GM12872 (cell line): ENCODE measurements around the gene NDST1.

Source experiments
- TF ChIP-seq, protein P1 (sequence below): IDR thresholded peaks from 3 replicates; pipeline ENCODE4 v1.5.1; 2011; ENCODE audit warnings: low read depth, mild to moderate bottlenecking, low read length, moderate library complexity; ENCODE audit not compliant: insufficient read depth

The NDST1 gene

DNA sequence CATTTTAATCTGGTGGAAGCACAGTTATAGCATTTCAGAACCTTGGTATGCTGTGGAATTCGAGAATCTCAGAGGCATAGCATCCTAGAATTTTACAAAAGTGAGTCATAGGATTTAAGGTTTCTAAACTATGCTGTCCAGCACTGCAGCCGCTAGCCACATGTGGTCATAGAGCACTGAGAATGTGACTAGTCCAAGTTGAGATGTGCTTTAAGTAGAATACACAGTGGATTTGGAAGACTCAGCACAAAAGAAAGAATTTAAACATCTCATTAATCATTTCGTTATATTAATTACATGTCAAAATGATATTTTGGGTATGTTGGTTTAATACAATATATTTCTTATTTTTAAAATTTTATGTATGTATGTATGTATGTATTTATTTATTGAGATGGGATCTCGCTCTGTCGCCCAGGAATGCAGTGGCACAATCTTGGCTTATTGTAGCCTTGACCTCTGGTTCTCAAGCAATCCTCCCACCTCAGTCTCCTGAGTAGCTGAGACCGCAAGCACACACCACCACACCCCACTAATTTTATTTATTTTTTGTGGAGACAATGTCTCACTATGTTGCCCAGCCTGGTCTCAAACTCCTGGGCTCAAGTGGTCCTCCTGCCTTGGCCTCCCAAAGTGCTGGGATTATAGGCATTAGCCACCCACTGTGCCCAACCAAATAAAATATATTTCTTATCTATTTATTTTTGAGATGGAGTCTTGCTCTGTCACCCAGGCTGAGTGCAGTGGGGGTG, 38.0 kb upstream of the NDST1 start:
- TF ChIP-seq, protein P1, sequence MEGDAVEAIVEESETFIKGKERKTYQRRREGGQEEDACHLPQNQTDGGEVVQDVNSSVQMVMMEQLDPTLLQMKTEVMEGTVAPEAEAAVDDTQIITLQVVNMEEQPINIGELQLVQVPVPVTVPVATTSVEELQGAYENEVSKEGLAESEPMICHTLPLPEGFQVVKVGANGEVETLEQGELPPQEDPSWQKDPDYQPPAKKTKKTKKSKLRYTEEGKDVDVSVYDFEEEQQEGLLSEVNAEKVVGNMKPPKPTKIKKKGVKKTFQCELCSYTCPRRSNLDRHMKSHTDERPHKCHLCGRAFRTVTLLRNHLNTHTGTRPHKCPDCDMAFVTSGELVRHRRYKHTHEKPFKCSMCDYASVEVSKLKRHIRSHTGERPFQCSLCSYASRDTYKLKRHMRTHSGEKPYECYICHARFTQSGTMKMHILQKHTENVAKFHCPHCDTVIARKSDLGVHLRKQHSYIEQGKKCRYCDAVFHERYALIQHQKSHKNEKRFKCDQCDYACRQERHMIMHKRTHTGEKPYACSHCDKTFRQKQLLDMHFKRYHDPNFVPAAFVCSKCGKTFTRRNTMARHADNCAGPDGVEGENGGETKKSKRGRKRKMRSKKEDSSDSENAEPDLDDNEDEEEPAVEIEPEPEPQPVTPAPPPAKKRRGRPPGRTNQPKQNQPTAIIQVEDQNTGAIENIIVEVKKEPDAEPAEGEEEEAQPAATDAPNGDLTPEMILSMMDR: no peak

DNA sequence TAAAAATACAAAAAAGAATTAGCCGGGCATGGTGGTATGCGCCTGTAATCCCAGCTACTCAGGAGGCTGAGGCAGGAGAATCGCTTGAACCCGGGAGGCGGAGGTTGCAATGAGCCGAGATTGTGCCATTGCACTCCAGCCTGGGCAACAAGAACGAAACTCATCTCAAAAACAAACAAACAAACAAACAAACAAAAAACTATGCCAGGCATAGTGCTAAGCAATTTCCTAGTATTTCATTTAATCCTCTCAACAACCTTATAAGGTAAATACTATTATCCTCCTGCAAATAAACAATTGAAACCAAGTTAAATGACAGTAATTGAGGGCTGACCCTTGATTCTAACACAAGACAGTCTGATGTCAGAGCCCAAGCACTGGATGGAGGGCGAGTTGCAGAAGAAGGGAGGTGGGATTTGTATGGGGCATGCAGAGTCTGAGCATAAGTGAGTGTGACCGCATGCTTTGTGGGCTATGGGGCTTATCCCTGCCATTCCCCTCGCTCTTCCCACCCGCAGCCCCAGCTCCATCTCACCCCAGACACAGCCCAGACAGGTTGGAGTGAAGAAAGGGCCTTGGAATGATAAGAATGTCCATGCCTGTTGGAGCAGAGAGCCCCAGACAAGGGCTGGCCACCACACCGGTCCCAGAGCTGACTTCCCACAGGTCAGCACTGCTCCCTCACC, 34.1 kb upstream of the NDST1 start:
- TF ChIP-seq, protein P1: no peak

DNA sequence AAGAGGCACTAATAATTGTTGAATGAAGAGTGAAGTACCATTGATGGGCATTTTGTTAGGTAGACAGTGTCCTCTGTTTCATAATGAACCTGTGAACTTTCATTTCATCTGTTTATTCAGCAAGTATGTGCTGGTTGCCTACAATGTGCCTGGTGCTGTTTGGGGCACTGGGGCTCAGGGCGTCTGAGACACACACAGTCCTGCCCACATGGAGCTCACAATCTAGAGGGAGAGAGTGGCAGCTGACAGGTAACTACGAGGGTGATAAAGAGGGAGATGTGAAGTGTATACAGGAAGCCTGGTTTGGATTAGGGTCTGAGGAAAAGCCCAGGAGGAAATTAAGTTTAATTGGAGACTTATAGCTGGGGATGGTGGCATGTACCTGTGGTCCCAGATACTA, 28.5 kb upstream of the NDST1 start:
- TF ChIP-seq, protein P1: no peak

DNA sequence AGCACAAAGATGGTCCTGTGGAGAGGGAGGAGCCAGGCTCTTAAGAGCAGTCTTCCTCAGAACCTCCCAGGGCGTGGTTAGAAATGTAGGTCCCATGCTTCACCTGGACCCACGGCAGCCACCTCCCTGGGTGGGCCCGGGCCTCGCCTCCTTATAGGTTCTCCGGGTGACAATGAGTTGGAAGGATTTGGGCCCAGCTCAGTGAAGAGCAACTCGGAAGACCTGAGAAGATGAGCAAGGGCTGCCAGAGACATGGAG, 26.3 kb upstream of the NDST1 start:
- TF ChIP-seq, protein P1: no peak

DNA sequence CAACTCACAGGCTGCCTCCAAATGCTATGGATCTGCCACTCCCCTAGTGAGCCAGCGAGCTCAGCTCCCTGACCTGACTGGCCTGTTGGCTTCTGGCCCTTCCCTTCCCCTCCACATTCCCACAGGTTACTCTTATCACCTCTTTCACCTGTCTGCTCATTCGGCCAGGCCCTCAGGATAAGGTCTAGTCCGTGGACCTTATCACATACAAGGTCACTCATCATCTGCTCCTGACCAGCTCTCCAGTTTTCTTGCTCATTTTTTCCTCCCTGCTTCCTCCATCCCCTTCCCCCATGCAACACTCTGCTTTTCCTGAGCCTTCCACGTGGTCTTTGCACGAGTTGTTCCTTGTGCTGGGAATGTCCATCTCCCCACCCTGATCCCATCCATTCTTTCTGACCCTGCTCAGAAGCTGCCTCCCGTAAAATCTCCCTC, 25.9 kb upstream of the NDST1 start:
- TF ChIP-seq, protein P1: no peak

DNA sequence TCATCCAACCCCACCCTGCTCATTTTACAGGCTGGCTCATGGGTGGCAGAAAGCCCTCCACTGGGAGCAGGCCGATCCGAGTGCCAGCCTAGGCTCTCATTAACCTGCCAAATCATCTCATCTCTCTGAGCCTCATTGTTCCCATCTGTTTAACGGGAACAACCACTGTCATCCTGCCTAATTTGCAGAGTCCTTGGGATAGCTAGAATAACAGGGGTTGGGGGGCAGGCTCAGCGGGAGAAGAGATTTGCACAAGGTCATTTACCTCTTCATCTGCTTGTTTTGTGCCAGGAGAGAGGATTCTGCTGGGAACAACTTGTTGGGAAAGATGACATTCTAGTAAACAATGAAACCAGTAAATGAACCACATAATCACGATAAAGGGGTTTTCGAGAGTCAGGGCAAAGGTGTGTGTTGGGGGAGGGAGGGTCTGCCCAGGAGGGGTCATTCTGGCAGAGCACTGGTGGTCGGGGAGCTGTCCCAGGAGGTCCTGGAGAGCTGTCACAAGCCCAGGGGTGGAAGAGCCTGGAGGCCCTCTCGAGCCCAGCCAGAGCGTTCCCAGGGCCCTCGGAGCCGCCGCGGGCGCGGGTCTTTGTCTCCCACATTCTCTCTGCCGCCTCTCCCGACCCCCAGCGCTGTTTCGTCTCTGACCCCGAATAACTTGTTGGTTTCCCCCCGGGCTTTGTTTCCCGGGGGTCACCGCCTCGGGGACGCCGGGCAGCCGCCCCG, 22.8 kb upstream of the NDST1 start:
- TF ChIP-seq, protein P1: no peak

DNA sequence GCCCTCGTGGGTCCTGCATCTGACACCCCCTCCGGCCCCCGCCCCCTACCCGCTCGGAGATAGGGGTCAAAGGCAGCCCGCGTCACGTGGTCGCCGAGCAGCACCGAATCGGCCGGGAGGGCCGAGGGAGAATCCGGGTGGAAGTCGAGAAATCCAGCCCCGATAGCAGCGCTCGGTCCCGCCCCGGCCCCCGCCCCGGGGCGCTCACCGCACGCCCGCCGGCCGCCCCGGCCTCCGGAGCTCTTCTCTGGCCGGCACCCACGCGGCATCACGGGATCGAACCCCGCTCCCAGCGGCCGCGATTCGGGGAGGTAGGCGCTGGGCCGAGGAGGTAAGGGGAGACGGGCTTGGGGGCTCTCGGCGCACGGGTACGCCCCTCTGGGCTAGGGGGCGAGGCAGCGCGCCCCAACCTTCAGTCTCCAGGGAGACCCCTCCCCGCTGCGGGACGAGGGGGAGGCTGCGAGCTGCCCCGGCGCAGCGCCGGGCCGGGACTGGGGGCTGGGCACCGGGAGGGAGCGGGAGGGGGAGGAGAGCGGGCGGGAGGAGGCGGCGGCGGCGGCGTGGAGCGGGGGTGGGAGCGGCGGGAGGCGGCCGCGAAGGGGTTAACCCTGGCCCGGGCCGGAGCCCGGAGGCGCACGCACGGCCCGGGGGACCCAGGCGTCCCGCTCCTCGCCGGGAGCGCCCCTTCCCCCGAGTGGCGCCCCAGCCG, 22.1 kb upstream of the NDST1 start:
- TF ChIP-seq, protein P1: no peak
